Stimulated activated CD8-positive, alpha-beta memory T cell treated with anti-CD3 and anti-CD28 coated beads, Interleukin-4, amount 100 ng/mL, for 1 hour (primary cell): ENCODE measurements around the gene TMPRSS4.

Experiments
- DNase-seq, 2 donors: peaks; one replicate each; pipeline ENCODE4 v3.0.0-alpha.2; 2020; ENCODE audit warnings: low read depth in 2 of 2, low spot score in 1 of 2

TMPRSS4 gene

GRCh38 chr11:118133816-118134215 lies 56.9 kb downstream of the TMPRSS4 start:
- no peak for DNase-seq

GRCh38 chr11:118135051-118135795 lies 58.3 kb downstream of the TMPRSS4 start:
- no peak for DNase-seq

GRCh38 chr11:118135796-118136165 lies 58.9 kb downstream of the TMPRSS4 start:
- DNase-seq = no peak

GRCh38 chr11:118136341-118136740 lies 59.5 kb downstream of the TMPRSS4 start:
- DNase-seq = no peak

GRCh38 chr11:118136801-118137200 lies 59.9 kb downstream of the TMPRSS4 start:
- no peak for DNase-seq

GRCh38 chr11:118138839-118139420 lies 62.1 kb downstream of the TMPRSS4 start:
- no peak for DNase-seq

- no peak for DNase-seq
These were observed 62.7 kb downstream of the TMPRSS4 start for GRCh38 chr11:118139578-118139977.

- DNase-seq = no peak
These were observed 65.2 kb downstream of the TMPRSS4 start for GRCh38 chr11:118142081-118142480.

GRCh38 chr11:118142809-118143208 lies 65.9 kb downstream of the TMPRSS4 start:
- no peak for DNase-seq

- no peak for DNase-seq
These were observed 66.8 kb downstream of the TMPRSS4 start for GRCh38 chr11:118143661-118144185.

- no peak for DNase-seq
These were observed 67.7 kb downstream of the TMPRSS4 start for GRCh38 chr11:118144301-118145268.

GRCh38 chr11:118145285-118146227 lies 68.7 kb downstream of the TMPRSS4 start:
- peak; percentile 59 to 69 for DNase-seq

- DNase-seq = no peak
These were observed 69.7 kb downstream of the TMPRSS4 start for GRCh38 chr11:118146554-118146953.

- no peak for DNase-seq
These were observed 70.6 kb downstream of the TMPRSS4 start for GRCh38 chr11:118147502-118147901.

- DNase-seq = no peak
These were observed 71.4 kb downstream of the TMPRSS4 start for GRCh38 chr11:118148240-118148639.

GRCh38 chr11:118148856-118149255 lies 72.0 kb downstream of the TMPRSS4 start:
- no peak for DNase-seq

GRCh38 chr11:118149493-118149892 lies 72.6 kb downstream of the TMPRSS4 start:
- DNase-seq = no peak

GRCh38 chr11:118151431-118151830 lies 74.6 kb downstream of the TMPRSS4 start:
- DNase-seq = no peak

GRCh38 chr11:118152020-118152551 lies 75.2 kb downstream of the TMPRSS4 start:
- DNase-seq = no peak
